ENCODE measurements around the gene EXOC4.

EXOC4 gene

DNA sequence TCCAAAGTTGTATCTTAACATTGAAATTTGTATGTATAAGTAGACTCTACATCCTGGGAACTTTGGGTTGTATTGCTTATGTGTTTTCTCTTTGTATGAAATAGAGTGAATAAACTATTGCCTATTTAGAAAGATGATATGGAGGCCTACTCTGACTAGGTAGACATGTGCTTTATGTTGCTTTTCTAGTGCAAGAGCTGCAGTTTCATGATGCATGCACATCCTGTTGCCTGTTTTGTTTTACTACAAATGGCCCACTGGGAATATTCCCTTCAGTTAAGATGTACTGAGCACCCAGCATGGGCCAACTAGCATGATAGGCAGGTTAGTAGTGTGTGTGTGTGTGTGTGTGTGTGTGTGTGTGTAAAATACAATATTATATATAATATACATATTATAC is 592.1 kb downstream of the EXOC4 start:
- TF ChIP-seq, protein P1, sequence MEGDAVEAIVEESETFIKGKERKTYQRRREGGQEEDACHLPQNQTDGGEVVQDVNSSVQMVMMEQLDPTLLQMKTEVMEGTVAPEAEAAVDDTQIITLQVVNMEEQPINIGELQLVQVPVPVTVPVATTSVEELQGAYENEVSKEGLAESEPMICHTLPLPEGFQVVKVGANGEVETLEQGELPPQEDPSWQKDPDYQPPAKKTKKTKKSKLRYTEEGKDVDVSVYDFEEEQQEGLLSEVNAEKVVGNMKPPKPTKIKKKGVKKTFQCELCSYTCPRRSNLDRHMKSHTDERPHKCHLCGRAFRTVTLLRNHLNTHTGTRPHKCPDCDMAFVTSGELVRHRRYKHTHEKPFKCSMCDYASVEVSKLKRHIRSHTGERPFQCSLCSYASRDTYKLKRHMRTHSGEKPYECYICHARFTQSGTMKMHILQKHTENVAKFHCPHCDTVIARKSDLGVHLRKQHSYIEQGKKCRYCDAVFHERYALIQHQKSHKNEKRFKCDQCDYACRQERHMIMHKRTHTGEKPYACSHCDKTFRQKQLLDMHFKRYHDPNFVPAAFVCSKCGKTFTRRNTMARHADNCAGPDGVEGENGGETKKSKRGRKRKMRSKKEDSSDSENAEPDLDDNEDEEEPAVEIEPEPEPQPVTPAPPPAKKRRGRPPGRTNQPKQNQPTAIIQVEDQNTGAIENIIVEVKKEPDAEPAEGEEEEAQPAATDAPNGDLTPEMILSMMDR (IDR thresholded peaks at IDR 0.05; ENCODE audit: insufficient read depth, low read length, poor library complexity, severe bottlenecking), result no peak
- Histone ChIP-seq H3K4me3 (replicated peaks; ENCODE audit: low read depth, low read length) (no peak overlapping the region), H3K36me3 (ENCODE audit: control insufficient read depth, insufficient read depth, low read length) (no peaks in the 10 kb centered on the region), H3K27me3 (replicated peaks; ENCODE audit: control insufficient read depth, insufficient read depth, low read length) (no peaks in the 10 kb centered on the region)
- no peak for DNase-seq (ENCODE audit: extremely low read depth, insufficient read length)

- no peak for DNase-seq (ENCODE audit: extremely low read depth, insufficient read length)
- TF ChIP-seq, protein P1 (IDR thresholded peaks at IDR 0.05; ENCODE audit: insufficient read depth, low read length, poor library complexity, severe bottlenecking), result no peak
- H3K4me3 ChIP-seq (replicated peaks; ENCODE audit: low read depth, low read length), result no peak overlapping the region
- no peaks in the 10 kb centered on the region for H3K27me3 ChIP-seq (replicated peaks; ENCODE audit: control insufficient read depth, insufficient read depth, low read length)
- H3K36me3 ChIP-seq (ENCODE audit: control insufficient read depth, insufficient read depth, low read length), result no peaks in the 10 kb centered on the region
These were observed 593.5 kb downstream of the EXOC4 start for GRCh38 chr7:133846203-133846945.

GRCh38 chr7:133850497-133851280 is 597.8 kb downstream of the EXOC4 start:
- DNase-seq (ENCODE audit: extremely low read depth, insufficient read length), result no peak

GRCh38 chr7:133851411-133851810 is 598.5 kb downstream of the EXOC4 start:
- no peaks in the 10 kb centered on the region for H3K27me3 ChIP-seq (replicated peaks; ENCODE audit: control insufficient read depth, insufficient read depth, low read length)
- no peak overlapping the region for H3K4me3 ChIP-seq (replicated peaks; ENCODE audit: low read depth, low read length)
- no peak for DNase-seq (ENCODE audit: extremely low read depth, insufficient read length)
- H3K36me3 ChIP-seq (ENCODE audit: control insufficient read depth, insufficient read depth, low read length), result no peaks in the 10 kb centered on the region
- TF ChIP-seq, protein P1 (IDR thresholded peaks at IDR 0.05; ENCODE audit: insufficient read depth, low read length, poor library complexity, severe bottlenecking), result no peak

More at GRCh38 chr7:133850497-133851280, 597.8 kb downstream of the EXOC4 start:
- TF ChIP-seq, protein P1 (IDR thresholded peaks at IDR 0.05; ENCODE audit: insufficient read depth, low read length, poor library complexity, severe bottlenecking), result no peak
- H3K4me3 ChIP-seq (replicated peaks; ENCODE audit: low read depth, low read length), result no peak overlapping the region
- H3K36me3 ChIP-seq (ENCODE audit: control insufficient read depth, insufficient read depth, low read length), result no peaks in the 10 kb centered on the region
- no peaks in the 10 kb centered on the region for H3K27me3 ChIP-seq (replicated peaks; ENCODE audit: control insufficient read depth, insufficient read depth, low read length)

- TF ChIP-seq, protein P1 (IDR thresholded peaks at IDR 0.05; ENCODE audit: insufficient read depth, low read length, poor library complexity, severe bottlenecking), result peak; percentile 67
- peak; percentile 15 for DNase-seq (ENCODE audit: extremely low read depth, insufficient read length)
- Histone ChIP-seq H3K36me3 (ENCODE audit: control insufficient read depth, insufficient read depth, low read length) (no peaks in the 10 kb centered on the region), H3K27me3 (replicated peaks; ENCODE audit: control insufficient read depth, insufficient read depth, low read length) (no peaks in the 10 kb centered on the region), H3K4me3 (replicated peaks; ENCODE audit: low read depth, low read length) (no peak overlapping the region)
These were observed 600.9 kb downstream of the EXOC4 start for GRCh38 chr7:133853706-133854276.

Data from GM06990 (cell line).